K562 (cell line): Measurements from ENCODE around the gene TMEM252. TPM values are rescaled to one million over a fixed set of nuclear protein-coding genes. Genes with fewer than 3 reads are reported as not detected.

Experiments used
- ATAC-seq: fragments of 200-7000 bp; cut with Tn5 transposase; 3 replicates; pipeline ENCODE4 v1.9.1; 2020; ENCODE audit warnings: moderate library complexity
- BruUV-seq: library from RNA; stranded (reverse); fragments of 400-500 nt; replicated peaks from 2 replicates; lab custom pipeline; 2021; lab: Mats Ljungman, UMichigan
- CTCF ChIA-PET: fragments of 300-600 bp; formaldehyde crosslinking; extraction: SDS; loops from one replicate; lab custom pipeline; 2021; ENCODE audit warnings: low intra/inter-chr PET ratio; lab: Yijun Ruan, JAX
- POLR2A ChIA-PET: fragments of 300-600, 350-650 bp; sonication (Branson Sonifier 250); formaldehyde crosslinking; extraction: SDS; loops from one replicate; lab custom pipeline; 2021; ENCODE audit warnings: antibody characterized with exemption, inconsistent platforms; lab: Yijun Ruan, JAX
- DNase-seq, 4 experiments: peaks; one replicate each; pipeline versions ENCODE4 v3.0.0 to v3.0.0-alpha.2; 2011 to 2018; ENCODE audit warnings: low spot score in 3 of 4, mixed read lengths in 3 of 4; ENCODE audit errors: extremely low read depth in 1 of 4
- FAIRE-seq: peaks from 2 replicates; lab custom pipeline; 2011; peaks lifted over from hg19 to GRCh38; lab: Jason Lieb, UNC
- H2AFZ ChIP-seq: 2 replicates; pipeline ENCODE4 v1.6.0; 2011; ENCODE audit warnings: low read depth, low read length, control low read depth, inconsistent platforms
- H3K27ac ChIP-seq: fragments of 200-600 bp; 3 replicates; pipeline ENCODE4 v1.8.0; 2011; ENCODE audit warnings: low read depth, mild to moderate bottlenecking, control low read depth, inconsistent platforms, low read length, moderate library complexity, mixed read lengths; ENCODE audit errors: extremely low read depth
- H3K27me3 ChIP-seq, 2 experiments: fragments of 300-600 bp in 1 of 2; 2 replicates in 1 of 2; 3 replicates in 1 of 2; pipeline versions ENCODE4 v1.6.0 to v1.8.0; 2011; ENCODE audit warnings: inconsistent platforms in 2 of 2, low read length in 2 of 2, mild to moderate bottlenecking in 1 of 2, mixed read lengths in 1 of 2, moderate library complexity in 1 of 2; ENCODE audit not compliant: control insufficient read depth in 2 of 2, insufficient read depth in 2 of 2
- H3K36me3 ChIP-seq: fragments of 300-600 bp; 3 replicates; pipeline ENCODE4 v1.8.0; 2011; ENCODE audit warnings: mild to moderate bottlenecking, low read length, inconsistent platforms; ENCODE audit not compliant: control insufficient read depth, insufficient read depth
- H3K4me1 ChIP-seq, 2 experiments: fragments of 200-600 bp in 1 of 2; replicated peaks in 1 of 2; 2 replicates in 1 of 2; 3 replicates in 1 of 2; pipeline versions ENCODE4 v1.5.1 to v1.8.0; 2011; ENCODE audit warnings: inconsistent platforms in 2 of 2, low read length in 2 of 2, mild to moderate bottlenecking in 1 of 2, mixed read lengths in 1 of 2, moderate library complexity in 1 of 2; ENCODE audit not compliant: control insufficient read depth in 2 of 2, insufficient read depth in 2 of 2
- H3K4me2 ChIP-seq: 2 replicates; pipeline ENCODE4 v1.6.1; 2011; ENCODE audit warnings: low read length, control low read depth, inconsistent platforms, mixed read lengths; ENCODE audit not compliant: insufficient read depth
- H3K4me3 ChIP-seq: fragments of 200-600 bp; sonication (generic), shearing (Covaris generic); 2 replicates; pipeline ENCODE4 v1.5.1; 2016; ENCODE audit warnings: control low read depth, inconsistent platforms
- H3K79me2 ChIP-seq: fragments of 200-600 bp; 3 replicates; pipeline ENCODE4 v1.8.0; 2011; ENCODE audit warnings: low read length, inconsistent platforms; ENCODE audit not compliant: control insufficient read depth, insufficient read depth
- H3K9ac ChIP-seq, 2 experiments: 2 replicates each; pipeline versions ENCODE4 v1.6.0 to v1.6.1; 2011; ENCODE audit warnings: low read depth in 2 of 2, low read length in 2 of 2, control low read depth in 1 of 2, inconsistent platforms in 1 of 2, mild to moderate bottlenecking in 1 of 2, mixed read lengths in 1 of 2; ENCODE audit not compliant: insufficient read depth in 1 of 2
- H3K9me1 ChIP-seq: one replicate; pipeline ENCODE4 v1.6.0; 2011; ENCODE audit warnings: inconsistent platforms, mild to moderate bottlenecking, low read length, moderate library complexity; ENCODE audit not compliant: control insufficient read depth, insufficient read depth
- H3K9me3 ChIP-seq: replicated peaks from 2 replicates; pipeline ENCODE4 v1.5.1; 2011; ENCODE audit warnings: low read depth, low read length, inconsistent platforms; ENCODE audit not compliant: control insufficient read depth, insufficient read depth
- H4K20me1 ChIP-seq: replicated peaks from 2 replicates; pipeline ENCODE4 v1.6.1; 2011; ENCODE audit warnings: low read length, inconsistent platforms, mixed read lengths; ENCODE audit not compliant: control insufficient read depth, insufficient read depth
- DNMT1 ChIP-seq: fragments of 450-650 bp; IDR thresholded peaks from 2 replicates; pipeline ENCODE4 v1.6.1; 2016; ENCODE audit warnings: antibody characterized with exemption, mild to moderate bottlenecking
- MAFF ChIP-seq: IDR thresholded peaks from 2 replicates; pipeline ENCODE4 v1.6.1; 2012; ENCODE audit warnings: low read length, improper control_type of control experiment
- MEF2D ChIP-seq: conservative IDR thresholded peaks from 2 replicates; pipeline ENCODE4 v1.6.1; 2016; ENCODE audit warnings: low read depth, missing genetic modification characterization, missing compliant biosample characterization
- NFE2L1 ChIP-seq: fragments of 450-650 bp; IDR thresholded peaks from 2 replicates; pipeline ENCODE4 v1.6.1; 2016; ENCODE audit warnings: missing genetic modification characterization, low read depth, mild to moderate bottlenecking, missing compliant biosample characterization, moderate library complexity, borderline replicate concordance
- NRF1 ChIP-seq, 2 experiments: fragments of 450-650 bp; IDR thresholded peaks in 1 of 2; conservative IDR thresholded peaks in 1 of 2; 2 replicates each; pipeline ENCODE4 v1.6.1; 2014; ENCODE audit warnings: mild to moderate bottlenecking in 2 of 2
- SMAD3 ChIP-seq: fragments of 450-650 bp; formaldehyde crosslinking; conservative IDR thresholded peaks from 2 replicates; pipeline ENCODE4 v1.4.0; 2020; ENCODE audit warnings: mild to moderate bottlenecking
- TCFL5 ChIP-seq: fragments of 250-450 bp; sonication (Bioruptor Pico); conservative IDR thresholded peaks from 2 replicates; pipeline ENCODE4 v1.6.1; 2021; ENCODE audit warnings: mild to moderate bottlenecking, moderate library complexity, matching md5 sums
- ZNF561 ChIP-seq: fragments of 450-650 bp; formaldehyde crosslinking; conservative IDR thresholded peaks from 2 replicates; pipeline ENCODE4 v1.4.0; 2020; ENCODE audit warnings: mild to moderate bottlenecking, moderate library complexity
- WGBS: fragments of 100-300 bp; shearing (Covaris generic); methylation state at CpG from one replicate; pipeline ENCODE4 v1.1.6; 2016; ENCODE audit warnings: low coverage, mixed read lengths; ENCODE audit not compliant: insufficient coverage; ENCODE audit errors: missing lambda C conversion rate; 5-methylcytosine and 5-hydroxymethylcytosine counted together
- in situ Hi-C: fragments of 300-500 bp; cut with MboI; formaldehyde crosslinking; loops from 4 replicates; pipeline ENCODE4 v1.15.0; 2018; ENCODE audit warnings: inconsistent platforms, mixed read lengths
- intact Hi-C: fragments of 100-400 bp; cut with micrococcal nuclease; formaldehyde crosslinking; loops from 2 replicates; pipeline ENCODE4 v1.14.2; 2022
- polyA plus RNA-seq, 8 experiments: library from polyadenylated mRNA; depleted of rRNA in 4 of 8; stranded (reverse) in 5 of 8; unstranded in 3 of 8; fragments of >200 nt; fragmentation: Nextera tagmentation in 2 of 8; fragmentation: Illumina TruSeq in 1 of 8; extraction: Ambion mirVana in 2 of 8; extraction: Trizol in 1 of 8; gene quantifications; 2 replicates each; pipeline versions ENCODE4 v1.2.1 to v1.2.3, GENCODE V29; 2011 to 2014; ENCODE audit warnings: inconsistent platforms in 1 of 8, missing spikeins in 1 of 8
- total RNA-seq, 7 experiments: library from RNA; depleted of rRNA in 6 of 7; stranded (reverse); fragments of >200 nt in 6 of 7; fragmentation: Illumina TruSeq in 2 of 7; extraction: Trizol in 2 of 7; gene quantifications; 2 replicates each; pipeline versions ENCODE4 v1.2.1 to v1.2.3, GENCODE V29; 2011 to 2021; ENCODE audit warnings: low replicate concordance in 1 of 7

TMEM252 gene
- total and polyA plus RNA-seq, 9 of the 15 experiments (the other 6 are each of a cell fraction or from before 2014, with no cell fraction given), result not detected

DNA sequence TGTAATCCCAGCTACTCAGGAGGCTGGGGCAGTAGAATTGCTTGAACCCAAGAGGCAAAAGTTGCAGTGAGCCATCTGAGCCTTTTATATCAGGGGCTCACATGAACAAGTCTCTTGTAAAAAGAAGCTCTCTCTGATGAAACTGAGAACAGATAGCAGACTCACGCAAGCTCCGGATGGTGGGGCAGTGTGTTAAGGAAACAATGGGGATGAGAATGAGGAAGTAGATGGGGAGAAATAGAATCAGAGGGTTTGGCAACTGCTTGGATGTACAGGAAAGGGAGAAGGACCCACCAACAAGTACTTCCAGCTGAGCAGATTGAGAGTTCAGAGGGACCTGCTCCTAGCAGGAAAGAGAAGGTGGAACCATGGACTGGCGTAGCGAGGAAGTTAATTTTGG is 18.6 kb downstream of the TMEM252 start:
- no peaks in the 10 kb centered on the region for H3K4me1 ChIP-seq
- no peak for ATAC-seq
- no peak for TF ChIP-seq NFE2L1 (tag)
- TF ChIP-seq SMAD3 (CRISPR knock-in tag), result no peak
- no peak for TF ChIP-seq DNMT1
- no peak for TF ChIP-seq TCFL5 (CRISPR knock-in tag)
- 0 out of 4 replicates have a peak, but pooled peaks of 1 of the 2 experiments have one; percentile 11 for TF ChIP-seq NRF1 (conservative IDR thresholded peaks at IDR 0.05 in 1 of 2, IDR thresholded peaks at IDR 0.05 in 1 of 2)
- no peak for TF ChIP-seq ZNF561 (CRISPR knock-in tag)
- no peak for TF ChIP-seq MEF2D (tag)
- TF ChIP-seq MAFF, result no peak
- H3K9ac ChIP-seq, result no peak overlapping the region
- no peak overlapping the region for H3K4me3 ChIP-seq
- FAIRE-seq, result no peak
- no peak overlapping the region for H3K27ac ChIP-seq
- H3K27me3 ChIP-seq, result peaks cover 0 to 2% of the 10 kb centered on the region in 2 experiments; a peak in 1 of 5 replicates
- no peak for DNase-seq
- WGBS, result 0% methylated on average over 4 of the region's 4 CpGs
- no peak overlapping the region for H2AFZ ChIP-seq
- no peaks in the 10 kb centered on the region for H3K9me1 ChIP-seq
- ChIA-PET POLR2A (interaction anchor here (1.0 kb wide), 1 partner anchor 10 kb away, joined by 3 read pairs; no protein-coding TSS in a partner anchor), CTCF (interaction anchor here (0.5 to 0.6 kb wide), 2 partner anchors 46 to 59 kb away, joined by 3 to 4 read pairs; no protein-coding TSS in a partner anchor)
- in situ Hi-C loops, result no loop called here
- H4K20me1 ChIP-seq, result no peaks in the 10 kb centered on the region
- no peak overlapping the region for H3K4me2 ChIP-seq
- intact Hi-C loops, result no loop called here
- BruUV-seq, result no TSS peak
- no peaks in the 10 kb centered on the region for H3K79me2 ChIP-seq
- no peaks in the 10 kb centered on the region for H3K36me3 ChIP-seq
- H3K9me3 ChIP-seq, result no peaks in the 10 kb centered on the region
